ENCODE data around the gene DGKI.

Gene DGKI

GRCh38 chr7:137862358-137862757, 15.6 kb upstream of the DGKI start:
- H3K4me3 ChIP-seq (ENCODE audit: insufficient read length, low read depth), result no peak overlapping the region
- peaks cover 12% of the 10 kb centered on the region for H3K9me3 ChIP-seq (ENCODE audit: insufficient read depth, low read length)
- H3K27me3 ChIP-seq (ENCODE audit: insufficient read depth, insufficient read length), result no peaks in the 10 kb centered on the region
- peaks cover 6% of the 10 kb centered on the region for H3K36me3 ChIP-seq (ENCODE audit: insufficient read depth, insufficient read length, low read length)
- TF ChIP-seq YY1 (IDR thresholded peaks at IDR 0.05; ENCODE audit: insufficient read depth, insufficient read length) (no peak), ZNF274 (IDR thresholded peaks at IDR 0.05; ENCODE audit: low read depth, low read length) (no peak), SUZ12 (IDR thresholded peaks at IDR 0.05; ENCODE audit: extremely low read depth, insufficient read depth, insufficient read length) (no peak)
- H3K4me1 ChIP-seq (ENCODE audit: insufficient read depth, insufficient read length), result no peaks in the 10 kb centered on the region
- H3K9ac ChIP-seq (ENCODE audit: insufficient read length, low read depth), result no peak overlapping the region
- no peak for DNase-seq (ENCODE audit: low read depth, low spot score)

GRCh38 chr7:137860542-137860941, 13.8 kb upstream of the DGKI start:
- Histone ChIP-seq H3K9me3 (ENCODE audit: insufficient read depth, low read length) (no peaks in the 10 kb centered on the region), H3K4me3 (ENCODE audit: insufficient read length, low read depth) (no peak overlapping the region), H3K9ac (ENCODE audit: insufficient read length, low read depth) (no peak overlapping the region), H3K27me3 (ENCODE audit: insufficient read depth, insufficient read length) (no peaks in the 10 kb centered on the region), H3K4me1 (ENCODE audit: insufficient read depth, insufficient read length) (no peaks in the 10 kb centered on the region), H3K36me3 (ENCODE audit: insufficient read depth, insufficient read length, low read length) (peaks cover 3% of the 10 kb centered on the region)
- TF ChIP-seq ZNF274 (IDR thresholded peaks at IDR 0.05; ENCODE audit: low read depth, low read length) (no peak), SUZ12 (IDR thresholded peaks at IDR 0.05; ENCODE audit: extremely low read depth, insufficient read depth, insufficient read length) (no peak), YY1 (IDR thresholded peaks at IDR 0.05; ENCODE audit: insufficient read depth, insufficient read length) (no peak)
- no peak for DNase-seq (ENCODE audit: low read depth, low spot score)

DNA sequence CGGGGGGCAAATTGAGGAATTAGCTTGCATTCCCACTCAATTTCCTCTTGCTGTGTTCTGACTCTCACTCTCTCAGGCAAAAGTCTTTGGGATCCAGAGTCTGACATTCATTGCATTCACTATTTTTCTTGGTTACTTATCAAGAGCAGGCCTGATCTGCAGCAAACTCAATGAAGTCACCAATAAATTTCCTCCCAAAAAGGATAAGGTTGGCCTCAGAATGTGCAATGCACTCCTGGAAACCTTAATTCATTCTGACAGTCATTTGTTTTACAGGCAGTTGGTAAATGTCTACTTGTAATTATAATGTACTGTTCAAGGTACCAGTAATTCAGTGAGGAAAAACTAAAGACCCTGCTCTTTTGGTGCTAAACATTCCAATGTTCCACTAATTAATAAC, 6.3 kb upstream of the DGKI start:
- no peaks in the 10 kb centered on the region for H3K36me3 ChIP-seq (ENCODE audit: insufficient read depth, insufficient read length, low read length)
- peaks cover 5% of the 10 kb centered on the region; the same call in 1 of the 2 replicates for H3K9me3 ChIP-seq (ENCODE audit: insufficient read depth, low read length)
- H3K27me3 ChIP-seq (ENCODE audit: insufficient read depth, insufficient read length), result peaks cover 14% of the 10 kb centered on the region
- H3K9ac ChIP-seq (ENCODE audit: insufficient read length, low read depth), result no peak overlapping the region
- TF ChIP-seq YY1 (IDR thresholded peaks at IDR 0.05; ENCODE audit: insufficient read depth, insufficient read length), result no peak
- no peak for TF ChIP-seq SUZ12 (IDR thresholded peaks at IDR 0.05; ENCODE audit: extremely low read depth, insufficient read depth, insufficient read length)
- no peak for TF ChIP-seq ZNF274 (IDR thresholded peaks at IDR 0.05; ENCODE audit: low read depth, low read length)
- no peak for DNase-seq (ENCODE audit: low read depth, low spot score)
- no peak overlapping the region for H3K4me3 ChIP-seq (ENCODE audit: insufficient read length, low read depth)
- no peaks in the 10 kb centered on the region for H3K4me1 ChIP-seq (ENCODE audit: insufficient read depth, insufficient read length)

DNA sequence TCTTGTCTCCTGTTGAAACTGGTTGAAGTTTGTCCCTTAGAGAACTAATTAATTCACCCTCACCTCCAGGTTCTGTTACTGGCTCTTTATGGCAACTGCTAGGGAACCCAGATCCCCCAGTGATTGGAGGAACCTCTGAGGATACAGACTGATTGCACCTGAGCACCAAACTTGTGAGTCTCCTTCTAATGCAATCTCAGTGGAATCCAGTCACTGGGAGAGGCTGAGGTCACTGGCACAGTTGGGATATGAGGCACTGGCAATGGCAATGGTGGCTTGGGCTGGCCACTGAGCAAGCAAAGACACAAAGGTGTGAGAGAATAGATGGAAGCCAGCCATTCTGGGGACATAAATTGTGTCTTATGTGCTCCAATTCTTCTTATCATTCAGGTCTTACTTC, 5.3 kb upstream of the DGKI start:
- no peak for DNase-seq (ENCODE audit: low read depth, low spot score)
- Histone ChIP-seq H3K9ac (ENCODE audit: insufficient read length, low read depth) (no peak overlapping the region), H3K4me1 (ENCODE audit: insufficient read depth, insufficient read length) (no peaks in the 10 kb centered on the region), H3K27me3 (ENCODE audit: insufficient read depth, insufficient read length) (peaks cover 23% of the 10 kb centered on the region), H3K9me3 (ENCODE audit: insufficient read depth, low read length) (peaks cover 5% of the 10 kb centered on the region; the same call in 1 of the 2 replicates), H3K36me3 (ENCODE audit: insufficient read depth, insufficient read length, low read length) (no peaks in the 10 kb centered on the region), H3K4me3 (ENCODE audit: insufficient read length, low read depth) (no peak overlapping the region)
- TF ChIP-seq ZNF274 (IDR thresholded peaks at IDR 0.05; ENCODE audit: low read depth, low read length), result no peak

GRCh38 chr7:137850972-137851945, 4.5 kb upstream of the DGKI start:
- no peak overlapping the region for H3K4me3 ChIP-seq (ENCODE audit: insufficient read length, low read depth)
- H3K27me3 ChIP-seq (ENCODE audit: insufficient read depth, insufficient read length), result peaks cover 31% of the 10 kb centered on the region
- TF ChIP-seq YY1 (IDR thresholded peaks at IDR 0.05; ENCODE audit: insufficient read depth, insufficient read length) (no peak), ZNF274 (IDR thresholded peaks at IDR 0.05; ENCODE audit: low read depth, low read length) (no peak), SUZ12 (IDR thresholded peaks at IDR 0.05; ENCODE audit: extremely low read depth, insufficient read depth, insufficient read length) (no peak)
- H3K9me3 ChIP-seq (ENCODE audit: insufficient read depth, low read length), result peaks cover 5% of the 10 kb centered on the region; the same call in 1 of the 2 replicates
- H3K4me1 ChIP-seq (ENCODE audit: insufficient read depth, insufficient read length), result no peaks in the 10 kb centered on the region
- no peaks in the 10 kb centered on the region for H3K36me3 ChIP-seq (ENCODE audit: insufficient read depth, insufficient read length, low read length)
- no peak for DNase-seq (ENCODE audit: low read depth, low spot score)
- H3K9ac ChIP-seq (ENCODE audit: insufficient read length, low read depth), result no peak overlapping the region

DNA sequence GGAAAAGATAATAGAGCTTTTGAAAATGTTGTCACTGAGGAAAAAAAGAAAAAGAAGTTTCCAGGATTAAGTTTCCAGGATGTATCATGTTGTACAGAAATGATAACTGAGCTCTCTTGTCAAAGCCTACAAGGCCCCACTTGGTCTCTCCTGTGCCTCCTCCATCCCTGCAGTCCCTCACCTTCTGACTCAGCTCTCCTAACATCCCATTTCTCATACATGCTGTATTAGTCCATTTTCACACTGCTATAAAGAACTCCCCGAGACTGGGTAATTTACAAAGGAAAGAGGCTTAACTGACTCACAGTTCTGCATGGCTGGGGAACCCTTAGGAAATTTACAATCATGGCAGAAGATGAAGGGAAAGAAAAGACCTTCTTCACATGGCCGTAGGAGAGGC, 3.8 kb upstream of the DGKI start:
- no peak for DNase-seq (ENCODE audit: low read depth, low spot score)

GRCh38 chr7:137848095-137848494, 1.3 kb upstream of the DGKI start:
- Histone ChIP-seq H3K4me1 (ENCODE audit: insufficient read depth, insufficient read length) (no peaks in the 10 kb centered on the region), H3K9me3 (ENCODE audit: insufficient read depth, low read length) (peaks cover 5% of the 10 kb centered on the region; the same call in 1 of the 2 replicates), H3K27me3 (ENCODE audit: insufficient read depth, insufficient read length) (peaks cover 57% of the 10 kb centered on the region), H3K4me3 (ENCODE audit: insufficient read length, low read depth) (no peak overlapping the region), H3K36me3 (ENCODE audit: insufficient read depth, insufficient read length, low read length) (no peaks in the 10 kb centered on the region), H3K9ac (ENCODE audit: insufficient read length, low read depth) (no peak overlapping the region)
- no peak for DNase-seq (ENCODE audit: low read depth, low spot score)
- TF ChIP-seq ZNF274 (IDR thresholded peaks at IDR 0.05; ENCODE audit: low read depth, low read length), result no peak
- no peak for TF ChIP-seq SUZ12 (IDR thresholded peaks at IDR 0.05; ENCODE audit: extremely low read depth, insufficient read depth, insufficient read length)
- TF ChIP-seq YY1 (IDR thresholded peaks at IDR 0.05; ENCODE audit: insufficient read depth, insufficient read length), result no peak

More for the DNA sequence above, 3.8 kb upstream of the DGKI start:
- Histone ChIP-seq H3K9me3 (ENCODE audit: insufficient read depth, low read length) (peaks cover 5% of the 10 kb centered on the region; the same call in 1 of the 2 replicates), H3K4me3 (ENCODE audit: insufficient read length, low read depth) (no peak overlapping the region), H3K27me3 (ENCODE audit: insufficient read depth, insufficient read length) (peaks cover 37% of the 10 kb centered on the region), H3K36me3 (ENCODE audit: insufficient read depth, insufficient read length, low read length) (no peaks in the 10 kb centered on the region), H3K9ac (ENCODE audit: insufficient read length, low read depth) (no peak overlapping the region), H3K4me1 (ENCODE audit: insufficient read depth, insufficient read length) (no peaks in the 10 kb centered on the region)
- TF ChIP-seq YY1 (IDR thresholded peaks at IDR 0.05; ENCODE audit: insufficient read depth, insufficient read length) (no peak), SUZ12 (IDR thresholded peaks at IDR 0.05; ENCODE audit: extremely low read depth, insufficient read depth, insufficient read length) (no peak), ZNF274 (IDR thresholded peaks at IDR 0.05; ENCODE audit: low read depth, low read length) (no peak)

Measured in NT2/D1 (cell line).